ENCODE measurements around the gene ZFP57.

The ZFP57 gene

GRCh38 chr6:29680904-29681303, at the start of gene ZFP57:
ZFP57 (minus strand) TSS chr6:29681152; CDS start chr6:29677003, 4,149 bp downstream.
- DNase-seq (ENCODE audit: low read depth in 2 of 2), result no peak

- DNase-seq (ENCODE audit: low read depth in 2 of 2), result no peak
These were observed 49.7 kb upstream of the ZFP57 start for GRCh38 chr6:29730575-29731126.

GRCh38 chr6:29729774-29730328, 48.9 kb upstream of the ZFP57 start:
- DNase-seq (ENCODE audit: low read depth in 2 of 2), result no peak

- no peak for DNase-seq (ENCODE audit: low read depth in 2 of 2)
These were observed 47.9 kb upstream of the ZFP57 start for GRCh38 chr6:29728875-29729270.

GRCh38 chr6:29728173-29728874, 47.4 kb upstream of the ZFP57 start:
- DNase-seq (ENCODE audit: low read depth in 2 of 2), result no peak

GRCh38 chr6:29727637-29728036, 46.7 kb upstream of the ZFP57 start:
- DNase-seq (ENCODE audit: low read depth in 2 of 2), result no peak

- no peak for DNase-seq (ENCODE audit: low read depth in 2 of 2)
These were observed 45.7 kb upstream of the ZFP57 start for GRCh38 chr6:29726571-29727194.

- DNase-seq (ENCODE audit: low read depth in 2 of 2), result no peak
These were observed 45.0 kb upstream of the ZFP57 start for GRCh38 chr6:29726001-29726400.

GRCh38 chr6:29724937-29725869, 44.3 kb upstream of the ZFP57 start:
- DNase-seq (ENCODE audit: low read depth in 2 of 2), result no peak

GRCh38 chr6:29723666-29724588, 43.0 kb upstream of the ZFP57 start:
- DNase-seq (ENCODE audit: low read depth in 2 of 2), result peak; percentile 73 to 74

- DNase-seq (ENCODE audit: low read depth in 2 of 2), result peak; percentile 62 to 63
These were observed 42.3 kb upstream of the ZFP57 start, which contains the start of gene HLA-F for GRCh38 chr6:29723262-29723665. HLA-F (plus strand) TSS chr6:29723434; CDS start chr6:29723464, 30 bp downstream.

GRCh38 chr6:29720863-29721262, 39.9 kb upstream of the ZFP57 start:
- no peak for DNase-seq (ENCODE audit: low read depth in 2 of 2)

GRCh38 chr6:29710281-29710941, 29.5 kb upstream of the ZFP57 start:
- DNase-seq (ENCODE audit: low read depth in 2 of 2), result no peak

GRCh38 chr6:29709188-29709587, 28.2 kb upstream of the ZFP57 start:
- no peak for DNase-seq (ENCODE audit: low read depth in 2 of 2)

- DNase-seq (ENCODE audit: low read depth in 2 of 2), result peak in 1 of 2 donors; percentile 14
These were observed 27.7 kb upstream of the ZFP57 start for GRCh38 chr6:29708432-29709179.

GRCh38 chr6:29705389-29706231, 24.7 kb upstream of the ZFP57 start:
- no peak for DNase-seq (ENCODE audit: low read depth in 2 of 2)

GRCh38 chr6:29702519-29703103, 21.7 kb upstream of the ZFP57 start:
- DNase-seq (ENCODE audit: low read depth in 2 of 2), result peak; percentile 73 to 77

Measured in activated CD4-positive, alpha-beta T cell treated with anti-CD3 and anti-CD28 coated beads for 24 hours (primary cell).